ENCODE measurements around the gene ANGPTL2. TPM values are rescaled to one million over a fixed set of nuclear protein-coding genes. Genes with fewer than 3 reads are reported as not detected.

The ANGPTL2 gene
- total RNA-seq, 1 experiment from 2014 or later = 5.1 TPM

- no peaks in the 10 kb centered on the region for H4K20me1 ChIP-seq (ENCODE audit: control insufficient read depth, insufficient read depth, insufficient read length)
- no peak overlapping the region for H4K5ac ChIP-seq (ENCODE audit: insufficient read length, low read depth, low read length)
- H4K91ac ChIP-seq (ENCODE audit: insufficient read length, low read depth, low read length) = no peak overlapping the region
- H3K9ac ChIP-seq (ENCODE audit: extremely low read depth, insufficient read length, low read length) = no peak overlapping the region
- no peak overlapping the region for H3K4ac ChIP-seq (ENCODE audit: low read depth, low read length)
- H3K14ac ChIP-seq (ENCODE audit: insufficient read depth, low read length) = peak overlapping the region; percentile 9; the same call in 1 of the 2 replicates
- no peak overlapping the region for H3T11ph ChIP-seq (ENCODE audit: low read length)
- Mint-ChIP-seq H3K27ac (peak overlapping the region in 2 of 3 experiments; percentile 17 to 65; a peak in 4 of 7 replicates), H3K4me1 (peaks cover 12 to 14% of the 10 kb centered on the region in 2 experiments), H3K36me3 (ENCODE audit: insufficient read depth in 1 of 3, low read depth in 3 of 3) (no peaks in the 10 kb centered on the region), H3K9me3 (no peaks in the 10 kb centered on the region), H3K4me3 (no peak overlapping the region), H3K27me3 (ENCODE audit: low read depth) (no peaks in the 10 kb centered on the region)
- H2BK5ac ChIP-seq (ENCODE audit: insufficient read length, low read length) = no peak overlapping the region
- H3K27me3 ChIP-seq (ENCODE audit: insufficient read depth, low read length) = no peaks in the 10 kb centered on the region
- no peaks in the 10 kb centered on the region for H3K79me2 ChIP-seq (ENCODE audit: insufficient read depth, low read length)
- TF ChIP-seq CTCF (conservative IDR thresholded peaks at IDR 0.05) = peak; percentile 58
- H3K4me2 ChIP-seq (ENCODE audit: insufficient read depth, insufficient read length, low read length) = no peak overlapping the region
- H3K4me1 ChIP-seq (ENCODE audit: insufficient read depth, low read length) = peaks cover 2% of the 10 kb centered on the region; the same call in 1 of the 2 replicates
- H2BK20ac ChIP-seq (ENCODE audit: low read depth, low read length, poor library complexity, severe bottlenecking) = no peak overlapping the region
- H2BK15ac ChIP-seq (ENCODE audit: low read depth, low read length) = no peak overlapping the region
- peak; percentile 60 for DNase-seq
- H2BK120ac ChIP-seq (ENCODE audit: low read depth, low read length, poor library complexity, severe bottlenecking) = no peak overlapping the region
- WGBS (ENCODE audit: extremely low coverage, insufficient read length, low lambda C conversion rate) = no CpG with 5 or more reads among the region's 5 CpGs
- no peak overlapping the region for H4K8ac ChIP-seq (replicated peaks; ENCODE audit: insufficient read length, low read depth, low read length)
- H3K23me2 ChIP-seq (ENCODE audit: insufficient read length, low read depth, low read length, poor library complexity, severe bottlenecking) = no peaks in the 10 kb centered on the region
- H3K9me3 ChIP-seq (ENCODE audit: control insufficient read depth, low read depth, low read length) = no peaks in the 10 kb centered on the region
- no peak overlapping the region for H2AK5ac ChIP-seq (ENCODE audit: insufficient read length, low read length)
- peak overlapping the region; percentile 39 for H3K18ac ChIP-seq (ENCODE audit: insufficient read length, low read depth, low read length)
- no peak overlapping the region for H3K23ac ChIP-seq (ENCODE audit: insufficient read length, low read depth, low read length)
- no peak overlapping the region for H3K56ac ChIP-seq (ENCODE audit: insufficient read length, low read depth, low read length)
- H3K27ac ChIP-seq (ENCODE audit: insufficient read length, low read depth, low read length) = no peak overlapping the region
- H2AFZ ChIP-seq (ENCODE audit: low read length) = no peak overlapping the region
- no peak overlapping the region for H2BK12ac ChIP-seq (ENCODE audit: insufficient read length, low read depth, low read length)
- no peaks in the 10 kb centered on the region for H3K79me1 ChIP-seq (ENCODE audit: insufficient read depth, low read depth, low read length, poor library complexity, severe bottlenecking)
Measured at GRCh38 chr9:127159325-127159801, 36.9 kb upstream of the ANGPTL2 start.
